ENCODE data around the gene ANKRD22.
"Not testable (repeated sequence)": the region's sequence is repeated elsewhere in the genome, so short reads cannot be mapped to it uniquely, and the experiment has no call there.

ANKRD22 gene

GRCh38 chr10:88838766-88839350 is 12.8 kb downstream of the ANKRD22 start:
- no peak for DNase-seq (ENCODE audit: low read depth in 1 of 2, low spot score in 1 of 2)

- DNase-seq (ENCODE audit: low read depth in 1 of 2, low spot score in 1 of 2) = not testable (repeated sequence)
Measured at GRCh38 chr10:88837632-88838031, 14.0 kb downstream of the ANKRD22 start.

GRCh38 chr10:88835910-88836221 is 15.8 kb downstream of the ANKRD22 start:
- no peak for DNase-seq (ENCODE audit: low read depth in 1 of 2, low spot score in 1 of 2)

GRCh38 chr10:88835096-88835909 is 16.3 kb downstream of the ANKRD22 start:
- DNase-seq (ENCODE audit: low read depth in 1 of 2, low spot score in 1 of 2) = peak; percentile 67 to 72

- no peak for DNase-seq (ENCODE audit: low read depth in 1 of 2, low spot score in 1 of 2)
Measured at GRCh38 chr10:88833723-88834122, 17.9 kb downstream of the ANKRD22 start.

- DNase-seq (ENCODE audit: low read depth in 1 of 2, low spot score in 1 of 2) = no peak
Measured at GRCh38 chr10:88833156-88833555, 18.5 kb downstream of the ANKRD22 start.

- DNase-seq (ENCODE audit: low read depth in 1 of 2, low spot score in 1 of 2) = no peak
Measured at GRCh38 chr10:88832376-88832775, 19.3 kb downstream of the ANKRD22 start.

GRCh38 chr10:88831709-88832108 is 19.9 kb downstream of the ANKRD22 start:
- DNase-seq (ENCODE audit: low read depth in 1 of 2, low spot score in 1 of 2) = peak; percentile 1 to 11

GRCh38 chr10:88830643-88831268 is 20.9 kb downstream of the ANKRD22 start:
- DNase-seq (ENCODE audit: low read depth in 1 of 2, low spot score in 1 of 2) = no peak

GRCh38 chr10:88828310-88828709 is 23.3 kb downstream of the ANKRD22 start:
- DNase-seq (ENCODE audit: low read depth in 1 of 2, low spot score in 1 of 2) = no peak

GRCh38 chr10:88827671-88828070 is 24.0 kb downstream of the ANKRD22 start:
- DNase-seq (ENCODE audit: low read depth in 1 of 2, low spot score in 1 of 2) = no peak

- no peak for DNase-seq (ENCODE audit: low read depth in 1 of 2, low spot score in 1 of 2)
Measured at GRCh38 chr10:88826388-88826787, 25.3 kb downstream of the ANKRD22 start.

- DNase-seq (ENCODE audit: low read depth in 1 of 2, low spot score in 1 of 2) = no peak
Measured at GRCh38 chr10:88820748-88821401, 30.8 kb downstream of the ANKRD22 start.

GRCh38 chr10:88819290-88819689 is 32.4 kb downstream of the ANKRD22 start:
- no peak for DNase-seq (ENCODE audit: low read depth in 1 of 2, low spot score in 1 of 2)

GRCh38 chr10:88813200-88813599 is 38.4 kb downstream of the ANKRD22 start:
- no peak for DNase-seq (ENCODE audit: low read depth in 1 of 2, low spot score in 1 of 2)

GRCh38 chr10:88810196-88810961 is 41.3 kb downstream of the ANKRD22 start:
- DNase-seq (ENCODE audit: low read depth in 1 of 2, low spot score in 1 of 2) = no peak

- DNase-seq (ENCODE audit: low read depth in 1 of 2, low spot score in 1 of 2) = no peak
Measured at GRCh38 chr10:88809621-88810020, 42.0 kb downstream of the ANKRD22 start.

GRCh38 chr10:88805924-88806323 is 45.7 kb downstream of the ANKRD22 start:
- no peak for DNase-seq (ENCODE audit: low read depth in 1 of 2, low spot score in 1 of 2)

- no peak for DNase-seq (ENCODE audit: low read depth in 1 of 2, low spot score in 1 of 2)
Measured at GRCh38 chr10:88805361-88805760, 46.3 kb downstream of the ANKRD22 start.

GRCh38 chr10:88804083-88804812 is 47.4 kb downstream of the ANKRD22 start:
- no peak for DNase-seq (ENCODE audit: low read depth in 1 of 2, low spot score in 1 of 2)
